Mesendoderm (in vitro differentiated cells): ENCODE measurements around the gene KPTN.

ENCODE experiments used
- DNase-seq: peaks from one replicate; pipeline ENCODE4 v3.0.0; 2013
- H2AK5ac ChIP-seq: 2 replicates; pipeline ENCODE4 v1.6.1; 2013; ENCODE audit warnings: low read length, inconsistent platforms
- H2BK120ac ChIP-seq: 2 replicates; pipeline ENCODE4 v1.6.1; 2013; ENCODE audit warnings: low read depth, mild to moderate bottlenecking, low read length, moderate library complexity, mixed read lengths
- H2BK15ac ChIP-seq: replicated peaks from 2 replicates; pipeline ENCODE4 v1.6.1; 2013; ENCODE audit warnings: low read depth, mild to moderate bottlenecking, moderate library complexity
- H2BK5ac ChIP-seq: 2 replicates; pipeline ENCODE4 v1.6.1; 2013; ENCODE audit warnings: low read length, inconsistent platforms
- H3K18ac ChIP-seq: 2 replicates; pipeline ENCODE4 v1.6.1; 2013; ENCODE audit warnings: mild to moderate bottlenecking, low read length, mixed read lengths
- H3K23ac ChIP-seq: one replicate; pipeline ENCODE4 v1.6.1; 2013; ENCODE audit warnings: low read length
- H3K27ac ChIP-seq: 2 replicates; pipeline ENCODE4 v1.5.1; 2013; ENCODE audit warnings: low read depth, mild to moderate bottlenecking, inconsistent platforms, low read length, moderate library complexity
- H3K27me3 ChIP-seq: 2 replicates; pipeline ENCODE4 v1.6.1; 2013; ENCODE audit warnings: low read length, control low read depth, mild to moderate bottlenecking, inconsistent platforms; ENCODE audit not compliant: insufficient read depth, poor library complexity
- H3K36me3 ChIP-seq: 2 replicates; pipeline ENCODE4 v1.6.1; 2013; ENCODE audit warnings: low read length, inconsistent platforms; ENCODE audit not compliant: control insufficient read depth, insufficient read depth
- H3K4ac ChIP-seq: one replicate; pipeline ENCODE4 v1.6.1; 2013; ENCODE audit warnings: low read depth, mild to moderate bottlenecking, low read length, moderate library complexity
- H3K4me1 ChIP-seq: 2 replicates; pipeline ENCODE4 v1.6.1; 2013; ENCODE audit warnings: low read depth, low read length, inconsistent platforms; ENCODE audit not compliant: control insufficient read depth
- H3K4me2 ChIP-seq: 2 replicates; pipeline ENCODE4 v1.6.1; 2013; ENCODE audit warnings: low read length
- H3K4me3 ChIP-seq: 2 replicates; pipeline ENCODE4 v1.5.1; 2013; ENCODE audit warnings: mild to moderate bottlenecking, low read length
- H3K56ac ChIP-seq: one replicate; pipeline ENCODE4 v1.6.1; 2013; ENCODE audit warnings: low read length
- H3K79me1 ChIP-seq: 2 replicates; pipeline ENCODE4 v1.6.1; 2013; ENCODE audit warnings: low read length, inconsistent platforms
- H3K79me2 ChIP-seq: 2 replicates; pipeline ENCODE4 v1.6.1; 2013; ENCODE audit warnings: mild to moderate bottlenecking, low read length; ENCODE audit not compliant: control insufficient read depth, insufficient read depth
- H3K9ac ChIP-seq: 2 replicates; pipeline ENCODE4 v1.6.1; 2013; ENCODE audit warnings: low read length, inconsistent platforms
- H4K5ac ChIP-seq: one replicate; pipeline ENCODE4 v1.6.1; 2013; ENCODE audit warnings: low read length
- H4K8ac ChIP-seq: one replicate; pipeline ENCODE4 v1.6.1; 2013; ENCODE audit warnings: low read depth, mild to moderate bottlenecking, control low read depth, low read length, moderate library complexity
- WGBS: extraction: QIAGEN DNeasy Blood & Tissue Kit; methylation state at CpG from one replicate; pipeline ENCODE4 v1.1.7; 2013; ENCODE audit warnings: low lambda C conversion rate, missing lambda C conversion rate; ENCODE audit not compliant: insufficient coverage; ENCODE audit errors: extremely low coverage; 5-methylcytosine and 5-hydroxymethylcytosine counted together

Gene KPTN

DNA sequence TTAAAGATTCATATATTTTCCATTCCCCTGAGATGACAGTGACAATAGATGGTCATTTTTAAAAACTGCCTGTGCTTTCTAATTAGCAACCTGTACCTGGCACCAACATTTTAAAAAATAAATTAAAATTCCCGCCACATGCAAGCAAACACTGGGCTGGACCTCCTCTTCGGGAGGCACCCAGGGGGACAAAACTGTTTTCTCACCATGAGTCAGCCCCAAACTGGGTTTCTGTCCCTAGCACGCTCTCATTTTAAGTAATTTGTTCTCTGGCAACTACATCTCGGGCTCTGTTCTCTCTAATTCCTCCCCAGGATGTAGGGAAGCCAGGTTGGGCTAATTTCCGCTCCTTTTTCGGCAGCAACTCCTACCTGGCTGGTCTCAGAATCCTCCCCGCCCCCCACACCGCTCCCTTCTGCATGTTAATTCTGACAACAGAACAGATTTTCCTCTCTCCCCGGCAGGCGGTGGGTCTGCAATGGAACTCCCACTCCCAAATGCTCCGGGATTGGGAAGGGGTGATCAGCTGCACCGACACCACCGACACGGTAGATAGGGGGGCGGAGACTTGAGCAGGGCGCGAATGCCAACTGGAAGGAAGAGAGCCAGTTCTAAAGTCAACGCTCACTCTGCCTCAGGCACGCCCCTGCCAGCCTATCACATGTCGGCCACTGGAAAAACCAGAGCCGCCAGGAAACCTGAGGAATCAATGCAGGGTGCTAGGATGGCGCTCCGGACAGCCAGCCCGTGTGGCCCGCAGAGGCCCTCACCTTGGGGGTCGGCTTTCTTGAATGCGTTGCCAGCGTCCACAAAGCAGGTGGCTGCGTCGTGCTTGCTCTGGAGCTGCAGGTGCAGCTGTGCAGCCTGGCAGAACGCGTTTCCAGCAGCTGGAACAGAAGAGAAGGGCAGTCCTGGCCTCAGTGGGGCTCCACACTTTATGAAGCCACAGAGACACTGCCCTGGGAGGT is 16.1 kb upstream of the KPTN start:
- no peak overlapping the region for H3K23ac ChIP-seq
- DNase-seq: no peak
- H3K79me1 ChIP-seq: peaks cover 2% of the 10 kb centered on the region
- H3K4ac ChIP-seq: no peak overlapping the region
- H3K79me2 ChIP-seq: no peaks in the 10 kb centered on the region
- no CpG with 5 or more reads among the region's 32 CpGs for WGBS
- no peak overlapping the region for H3K4me3 ChIP-seq
- no peak overlapping the region for H2AK5ac ChIP-seq
- H4K5ac ChIP-seq: no peak overlapping the region
- no peak overlapping the region for H2BK120ac ChIP-seq
- peaks cover 2% of the 10 kb centered on the region for H3K36me3 ChIP-seq
- H3K9ac ChIP-seq: no peak overlapping the region
- H3K18ac ChIP-seq: no peak overlapping the region
- peak overlapping the region; percentile 34 for H3K56ac ChIP-seq
- no peak overlapping the region for H2BK15ac ChIP-seq
- no peak overlapping the region for H4K8ac ChIP-seq
- no peak overlapping the region for H2BK5ac ChIP-seq
- H3K4me1 ChIP-seq: no peaks in the 10 kb centered on the region
- no peak overlapping the region for H3K27ac ChIP-seq
- no peaks in the 10 kb centered on the region for H3K27me3 ChIP-seq
- H3K4me2 ChIP-seq: no peak overlapping the region

DNA sequence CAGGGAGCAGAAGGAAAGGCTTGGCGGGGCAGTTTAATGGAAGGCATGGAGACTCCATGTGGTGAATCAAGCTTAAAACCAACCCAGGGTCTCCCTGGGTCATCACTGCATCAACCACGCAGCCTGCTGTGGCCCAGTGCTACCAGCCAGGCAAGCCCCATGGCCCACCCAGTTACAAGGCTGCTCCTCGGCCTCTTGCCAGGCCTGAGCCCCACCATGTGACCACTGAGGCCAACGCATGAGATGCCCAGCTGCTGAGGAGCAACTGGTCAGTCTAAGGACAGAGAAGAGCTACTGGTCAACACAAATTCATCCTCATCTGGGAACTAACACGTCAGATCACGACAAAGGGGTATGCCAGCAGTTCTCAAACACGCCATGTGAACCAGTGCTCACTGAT is 15.4 kb upstream of the KPTN start:
- no peak overlapping the region for H2BK120ac ChIP-seq
- H3K36me3 ChIP-seq: peaks cover 2% of the 10 kb centered on the region
- no peak overlapping the region for H3K9ac ChIP-seq
- no peak overlapping the region for H2BK5ac ChIP-seq
- H3K27ac ChIP-seq: no peak overlapping the region
- no peak overlapping the region for H4K8ac ChIP-seq
- H3K4me2 ChIP-seq: no peak overlapping the region
- no peak overlapping the region for H3K56ac ChIP-seq
- no peak overlapping the region for H2BK15ac ChIP-seq
- H3K27me3 ChIP-seq: no peaks in the 10 kb centered on the region
- H2AK5ac ChIP-seq: no peak overlapping the region
- H3K4ac ChIP-seq: no peak overlapping the region
- no peak for DNase-seq
- H3K18ac ChIP-seq: no peak overlapping the region
- H4K5ac ChIP-seq: no peak overlapping the region
- H3K23ac ChIP-seq: no peak overlapping the region
- H3K4me3 ChIP-seq: no peak overlapping the region
- H3K4me1 ChIP-seq: no peaks in the 10 kb centered on the region
- H3K79me2 ChIP-seq: no peaks in the 10 kb centered on the region
- WGBS: no CpG with 5 or more reads among the region's 7 CpGs
- H3K79me1 ChIP-seq: peaks cover 2% of the 10 kb centered on the region

DNA sequence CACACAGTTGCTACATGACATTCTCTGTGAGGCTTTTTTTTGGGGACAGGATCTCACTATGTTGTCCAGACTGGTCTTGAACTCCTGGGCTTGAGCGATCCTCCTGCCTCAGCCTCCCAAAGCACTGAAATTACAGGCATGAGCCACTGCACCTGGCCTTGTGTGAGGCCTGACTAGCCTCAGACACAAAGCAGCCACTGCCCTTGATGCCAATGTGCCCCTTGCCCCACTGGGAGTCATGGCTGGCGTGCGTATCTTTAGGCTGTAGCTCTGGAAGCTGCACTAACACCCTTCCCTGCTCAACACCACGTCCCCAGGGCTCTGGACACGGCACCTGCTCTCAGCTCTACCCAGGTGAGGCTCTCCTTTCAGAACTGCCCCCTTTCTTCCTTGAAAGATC is 14.5 kb upstream of the KPTN start:
- Histone ChIP-seq H3K27ac (no peak overlapping the region), H2BK120ac (no peak overlapping the region), H3K79me1 (peaks cover 2% of the 10 kb centered on the region), H3K9ac (no peak overlapping the region), H2AK5ac (no peak overlapping the region), H3K36me3 (peaks cover 2% of the 10 kb centered on the region), H4K5ac (no peak overlapping the region), H3K4me1 (no peaks in the 10 kb centered on the region), H4K8ac (no peak overlapping the region), H2BK15ac (no peak overlapping the region), H3K4me2 (no peak overlapping the region), H3K23ac (no peak overlapping the region), H3K56ac (no peak overlapping the region), H3K27me3 (no peaks in the 10 kb centered on the region), H3K18ac (no peak overlapping the region), H3K4ac (no peak overlapping the region), H3K4me3 (no peak overlapping the region), H3K79me2 (no peaks in the 10 kb centered on the region), H2BK5ac (no peak overlapping the region)
- DNase-seq: no peak
- WGBS: no CpG with 5 or more reads among the region's 5 CpGs

DNA sequence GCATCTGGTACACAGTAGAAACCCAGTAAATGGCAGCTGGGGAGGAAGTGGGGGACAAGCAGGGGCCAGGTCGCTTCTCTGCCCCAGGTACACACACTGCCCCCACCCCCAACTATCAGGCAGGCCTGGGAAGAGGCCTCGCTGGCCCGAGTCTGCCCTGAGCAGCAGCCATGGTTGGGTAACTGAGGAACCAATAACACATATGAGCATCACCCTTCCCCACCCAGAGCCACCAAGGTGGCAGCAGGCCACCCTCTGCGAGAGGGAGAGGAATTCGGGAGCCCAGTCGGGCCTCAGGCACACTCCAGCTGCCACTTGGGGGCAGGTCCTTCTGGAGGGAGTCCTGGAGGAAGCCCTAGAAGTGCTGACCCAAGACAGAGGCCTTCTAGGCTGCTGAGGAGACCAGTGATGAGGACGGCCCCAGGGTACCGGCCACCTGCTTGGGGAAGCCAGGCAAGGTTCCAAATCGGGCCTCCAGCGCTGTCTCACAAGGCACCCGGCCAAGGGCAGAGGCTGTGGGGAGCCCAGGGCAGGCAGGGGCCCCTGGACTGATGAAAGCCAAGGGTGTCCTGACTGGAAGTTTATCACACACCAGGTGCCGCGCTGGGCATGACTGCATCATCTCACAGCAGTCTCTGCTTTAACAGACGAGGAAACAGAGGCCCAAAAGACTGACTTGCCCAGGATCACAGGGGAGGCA is 14.0 kb upstream of the KPTN start:
- no peaks in the 10 kb centered on the region for H3K4me1 ChIP-seq
- no peak overlapping the region for H4K5ac ChIP-seq
- no peak overlapping the region for H3K27ac ChIP-seq
- no peak overlapping the region for H3K9ac ChIP-seq
- no CpG with 5 or more reads among the region's 14 CpGs for WGBS
- H3K4me3 ChIP-seq: no peak overlapping the region
- H2BK15ac ChIP-seq: no peak overlapping the region
- no peak overlapping the region for H3K4me2 ChIP-seq
- H3K27me3 ChIP-seq: no peaks in the 10 kb centered on the region
- H3K4ac ChIP-seq: no peak overlapping the region
- peaks cover 2% of the 10 kb centered on the region for H3K36me3 ChIP-seq
- H2BK120ac ChIP-seq: no peak overlapping the region
- H3K23ac ChIP-seq: no peak overlapping the region
- H3K56ac ChIP-seq: no peak overlapping the region
- H3K79me1 ChIP-seq: peaks cover 2% of the 10 kb centered on the region
- no peak for DNase-seq
- no peak overlapping the region for H2AK5ac ChIP-seq
- no peak overlapping the region for H2BK5ac ChIP-seq
- no peaks in the 10 kb centered on the region for H3K79me2 ChIP-seq
- no peak overlapping the region for H3K18ac ChIP-seq
- no peak overlapping the region for H4K8ac ChIP-seq

DNA sequence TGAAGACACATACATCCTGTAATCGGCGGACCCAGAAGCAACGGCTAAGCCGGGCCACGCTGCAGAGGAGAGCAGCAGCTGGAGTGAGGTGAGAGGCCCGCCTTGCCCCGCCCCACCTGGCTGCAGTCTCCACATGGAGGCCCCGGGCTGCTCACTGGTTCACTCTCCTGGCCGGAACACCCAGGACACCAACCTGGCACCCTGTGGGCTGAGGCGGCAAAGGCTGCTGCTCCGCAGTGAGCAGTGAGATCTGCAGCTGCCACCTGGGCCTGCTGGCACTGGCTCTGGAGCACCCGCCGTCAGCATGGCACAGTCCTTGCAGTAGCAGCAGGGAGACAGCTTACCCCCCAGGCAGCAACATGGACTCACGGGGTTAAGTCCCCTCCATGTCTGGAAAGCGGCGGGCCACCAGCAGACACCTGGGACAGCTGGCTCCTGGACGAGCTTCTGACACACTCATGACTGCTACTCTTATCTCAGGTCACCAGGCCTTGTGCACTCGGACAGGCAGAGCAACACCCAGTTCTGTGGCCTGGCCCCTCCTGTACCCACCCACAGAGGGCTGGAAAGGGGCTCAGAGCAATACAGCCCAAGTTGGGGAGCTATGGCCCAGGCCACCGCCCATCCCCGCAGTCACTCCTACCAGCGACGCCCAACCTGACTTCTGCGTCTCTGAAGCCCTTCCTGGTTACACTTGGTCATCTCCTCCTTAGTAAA is 13.2 kb upstream of the KPTN start:
- Histone ChIP-seq H3K4me3 (no peak overlapping the region), H3K4me2 (no peak overlapping the region), H2AK5ac (no peak overlapping the region), H3K23ac (no peak overlapping the region), H3K79me2 (no peaks in the 10 kb centered on the region), H3K18ac (no peak overlapping the region), H2BK5ac (no peak overlapping the region), H3K56ac (no peak overlapping the region), H4K5ac (no peak overlapping the region), H3K4ac (no peak overlapping the region), H3K27ac (no peak overlapping the region), H2BK120ac (no peak overlapping the region), H4K8ac (no peak overlapping the region), H3K79me1 (peaks cover 2% of the 10 kb centered on the region), H3K4me1 (no peaks in the 10 kb centered on the region), H3K27me3 (no peaks in the 10 kb centered on the region), H2BK15ac (no peak overlapping the region), H3K9ac (no peak overlapping the region), H3K36me3 (peaks cover 2% of the 10 kb centered on the region)
- no CpG with 5 or more reads among the region's 23 CpGs for WGBS
- no peak for DNase-seq
